Measurements from ENCODE around the gene LRRC14B.
A peak's percentile ranks its signal among the peaks of the same experiment; 100 is the strongest.

DNA sequence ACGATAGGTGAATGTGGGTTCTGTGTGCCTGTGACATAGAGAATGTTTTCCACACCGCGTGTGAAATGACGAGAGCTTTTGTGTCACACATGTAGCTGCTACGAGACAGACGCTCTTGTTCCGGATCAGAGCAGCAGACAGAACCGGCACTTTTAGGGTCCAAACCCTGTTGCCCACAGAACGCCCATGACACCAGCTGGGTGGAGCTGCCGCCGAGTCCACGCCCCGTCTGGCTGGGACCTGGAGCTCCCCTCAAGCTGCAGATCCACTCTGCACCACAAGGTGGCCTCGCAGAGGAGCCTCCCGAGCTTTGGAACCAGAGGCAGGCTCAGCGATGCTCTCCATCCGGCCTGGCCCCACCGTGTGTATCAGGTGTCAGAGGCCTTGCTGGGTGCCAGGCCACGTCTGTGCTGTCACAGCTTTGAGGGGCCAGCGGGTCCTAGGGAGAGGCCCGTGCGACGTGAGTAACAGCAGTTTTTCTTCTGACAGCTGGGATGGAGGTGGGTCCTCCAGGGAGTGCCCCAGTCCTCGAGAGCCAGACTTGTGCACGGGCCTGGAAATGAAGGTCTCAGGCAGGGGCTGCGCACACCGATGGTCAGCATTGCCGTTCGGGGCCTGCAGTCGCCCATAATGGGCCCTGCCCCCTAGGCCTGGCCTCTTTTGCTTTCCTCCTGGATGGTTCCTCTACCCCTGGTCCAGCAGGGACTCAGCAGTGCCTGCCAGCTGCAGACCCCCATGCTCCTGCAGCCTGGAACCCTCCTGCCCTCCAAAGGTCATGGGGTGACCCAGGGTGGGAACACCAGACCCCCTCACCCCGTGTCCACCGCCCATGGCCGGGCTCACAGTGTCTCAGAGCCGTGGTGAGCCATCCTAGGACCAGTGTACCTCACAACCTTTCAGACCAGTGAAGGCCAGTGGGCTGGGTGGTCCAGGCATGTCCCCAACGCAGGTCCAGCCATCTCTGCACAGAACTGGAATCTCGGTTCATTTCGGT lies 2.5 kb upstream of the LRRC14B start:
- TF ChIP-seq, protein P1, sequence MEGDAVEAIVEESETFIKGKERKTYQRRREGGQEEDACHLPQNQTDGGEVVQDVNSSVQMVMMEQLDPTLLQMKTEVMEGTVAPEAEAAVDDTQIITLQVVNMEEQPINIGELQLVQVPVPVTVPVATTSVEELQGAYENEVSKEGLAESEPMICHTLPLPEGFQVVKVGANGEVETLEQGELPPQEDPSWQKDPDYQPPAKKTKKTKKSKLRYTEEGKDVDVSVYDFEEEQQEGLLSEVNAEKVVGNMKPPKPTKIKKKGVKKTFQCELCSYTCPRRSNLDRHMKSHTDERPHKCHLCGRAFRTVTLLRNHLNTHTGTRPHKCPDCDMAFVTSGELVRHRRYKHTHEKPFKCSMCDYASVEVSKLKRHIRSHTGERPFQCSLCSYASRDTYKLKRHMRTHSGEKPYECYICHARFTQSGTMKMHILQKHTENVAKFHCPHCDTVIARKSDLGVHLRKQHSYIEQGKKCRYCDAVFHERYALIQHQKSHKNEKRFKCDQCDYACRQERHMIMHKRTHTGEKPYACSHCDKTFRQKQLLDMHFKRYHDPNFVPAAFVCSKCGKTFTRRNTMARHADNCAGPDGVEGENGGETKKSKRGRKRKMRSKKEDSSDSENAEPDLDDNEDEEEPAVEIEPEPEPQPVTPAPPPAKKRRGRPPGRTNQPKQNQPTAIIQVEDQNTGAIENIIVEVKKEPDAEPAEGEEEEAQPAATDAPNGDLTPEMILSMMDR (IDR thresholded peaks at IDR 0.05): peak; percentile 88 to 96 (median 92)
- TF ChIP-seq POLR2A (IDR thresholded peaks at IDR 0.05): no peak

All from right lobe of liver (tissue), 4 donors.